HEK293T (cell line): Measurements from ENCODE around the gene SRCIN1.

Source experiments
- ARNT ChIP-seq: fragments of 450-650 bp; IDR thresholded peaks from 2 replicates; pipeline ENCODE4 v1.6.1; 2017; ENCODE audit warnings: mild to moderate bottlenecking
- FOXA1 ChIP-seq: fragments of 450-650 bp; IDR thresholded peaks from 2 replicates; pipeline ENCODE4 v1.6.1; 2016; ENCODE audit warnings: mild to moderate bottlenecking
- FOXM1 ChIP-seq: fragments of 450-650 bp; IDR thresholded peaks from 2 replicates; pipeline ENCODE4 v1.6.1; 2017; ENCODE audit warnings: mild to moderate bottlenecking, borderline replicate concordance
- SP1 ChIP-seq: fragments of 450-650 bp; IDR thresholded peaks from 2 replicates; pipeline ENCODE4 v1.6.1; 2017
- SUZ12 ChIP-seq: fragments of 450-650 bp; IDR thresholded peaks from 2 replicates; pipeline ENCODE4 v1.6.1; 2016; ENCODE audit warnings: mild to moderate bottlenecking
- TARDBP ChIP-seq: fragments of 450-650 bp; IDR thresholded peaks from 2 replicates; pipeline ENCODE4 v1.6.1; 2016
- TF ChIP-seq, protein P1 (sequence below): fragments of 450-650 bp; IDR thresholded peaks from 2 replicates; pipeline ENCODE4 v1.6.1; 2016

DNA sequence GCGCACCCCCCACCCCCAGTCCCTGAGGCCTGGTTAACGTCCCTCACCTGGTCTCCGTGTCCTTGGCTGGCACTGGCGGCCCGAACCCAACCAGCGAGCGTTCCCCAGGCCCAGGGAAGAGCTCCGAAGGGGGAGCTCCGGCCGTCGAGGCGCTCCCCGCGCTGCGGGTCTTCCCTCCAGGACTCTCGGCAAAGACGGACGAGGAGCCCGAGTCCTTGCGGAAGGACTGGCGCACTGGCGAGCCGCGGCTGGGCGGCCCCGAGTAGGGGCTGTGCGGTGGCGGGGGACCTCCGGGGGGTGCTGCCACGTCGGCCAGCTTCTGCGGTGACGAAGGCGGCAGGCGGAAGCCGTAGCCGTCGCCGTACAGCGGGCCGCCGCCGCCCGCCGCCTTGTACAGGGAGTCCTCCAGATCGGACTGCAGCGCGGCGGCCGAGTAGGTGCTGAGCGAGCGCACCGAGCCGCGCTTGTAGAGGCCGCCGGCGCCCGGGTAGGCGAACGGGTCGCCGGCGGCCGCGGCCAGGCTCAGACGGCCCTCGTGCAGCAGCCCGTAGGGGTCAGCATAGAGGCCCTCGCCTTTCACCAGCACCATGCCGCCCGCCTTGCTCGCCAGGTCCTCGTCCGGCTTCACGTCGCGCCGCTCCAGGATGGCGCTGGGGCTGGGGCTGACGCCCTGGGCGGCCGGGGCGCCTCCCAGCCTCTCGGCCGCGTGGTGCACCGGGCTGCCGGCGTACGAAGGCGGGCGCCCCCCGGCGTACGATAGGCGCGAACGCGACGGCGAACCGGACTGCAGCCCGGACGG is 44.1 kb downstream of the SRCIN1 start:
- TF ChIP-seq FOXM1 (no peak), ARNT (no peak), SUZ12 (no peak), SP1 (no peak), TARDBP (no peak), FOXA1 (no peak)
- TF ChIP-seq, protein P1, sequence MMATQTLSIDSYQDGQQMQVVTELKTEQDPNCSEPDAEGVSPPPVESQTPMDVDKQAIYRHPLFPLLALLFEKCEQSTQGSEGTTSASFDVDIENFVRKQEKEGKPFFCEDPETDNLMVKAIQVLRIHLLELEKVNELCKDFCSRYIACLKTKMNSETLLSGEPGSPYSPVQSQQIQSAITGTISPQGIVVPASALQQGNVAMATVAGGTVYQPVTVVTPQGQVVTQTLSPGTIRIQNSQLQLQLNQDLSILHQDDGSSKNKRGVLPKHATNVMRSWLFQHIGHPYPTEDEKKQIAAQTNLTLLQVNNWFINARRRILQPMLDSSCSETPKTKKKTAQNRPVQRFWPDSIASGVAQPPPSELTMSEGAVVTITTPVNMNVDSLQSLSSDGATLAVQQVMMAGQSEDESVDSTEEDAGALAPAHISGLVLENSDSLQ, result no peak
